Ovary (tissue), 3 donors: ENCODE measurements around the gene PTPRH.

Experiments
- CTCF ChIP-seq, 3 donors: fragments of 450-650 bp in 2 of 3; fragments of 200-600 bp in 1 of 3; IDR thresholded peaks; one replicate each; pipeline versions ENCODE4 v1.5.1 to v1.8.0; 2016 to 2022; ENCODE audit warnings: antibody characterized with exemption in 3 of 3, mild to moderate bottlenecking in 1 of 3
- EP300 ChIP-seq: sonication (generic); formaldehyde crosslinking; IDR thresholded peaks from one replicate; pipeline ENCODE4 v1.6.1; 2017; ENCODE audit warnings: antibody characterized with exemption
- POLR2A ChIP-seq: fragments of 450-650 bp; IDR thresholded peaks from one replicate; pipeline ENCODE4 v1.6.1; 2017; ENCODE audit warnings: antibody characterized with exemption, mild to moderate bottlenecking, moderate library complexity
- donor health status: DM: no; HTN: no; CAD: no.

- TF ChIP-seq EP300 (no peak), CTCF (IDR thresholded peaks at IDR 0.05) (no peak), POLR2A (no peak)
Observed at GRCh38 chr19:55147545-55148251, 61.6 kb downstream of the PTPRH start.
